GM13977 (cell line): ENCODE results near the gene MRAS.
A peak's percentile ranks its signal among the peaks of the same experiment; 100 is the strongest.
"Not testable (repeated sequence)": the region's sequence is repeated elsewhere in the genome, so short reads cannot be mapped to it uniquely, and the experiment has no call there.

ENCODE experiments used
- DNase-seq: peaks from one replicate; pipeline ENCODE4 v3.0.0; 2012; ENCODE audit warnings: low spot score
- CTCF ChIP-seq: IDR thresholded peaks from 2 replicates; pipeline ENCODE4 v1.5.1; 2012; ENCODE audit warnings: mild to moderate bottlenecking, control low read depth; ENCODE audit not compliant: insufficient read depth; ENCODE audit errors: extremely low read depth, missing control alignments
- in situ Hi-C: fragments of 300-500 bp; cut with MboI; formaldehyde crosslinking; loops from one replicate; pipeline ENCODE4 v1.12.0; 2022; ENCODE audit warnings: low sequenced_read_pairs, low pct_unique_long_range_greater_than_20kb, mixed read lengths, inconsistent platforms; ENCODE audit not compliant: unreplicated experiment

Gene MRAS

GRCh38 chr3:138408751-138409570 is 60.6 kb downstream of the MRAS start:
- TF ChIP-seq CTCF: no peak
- no peak for DNase-seq
- in situ Hi-C loops: no loop called here

GRCh38 chr3:138412821-138413551 is 64.6 kb downstream of the MRAS start:
- in situ Hi-C loops: no loop called here

GRCh38 chr3:138416236-138416635 is 67.9 kb downstream of the MRAS start:
- in situ Hi-C loops, DNase-seq: not testable (repeated sequence)

More at GRCh38 chr3:138412821-138413551, 64.6 kb downstream of the MRAS start:
- DNase-seq: no peak
- no peak for TF ChIP-seq CTCF

GRCh38 chr3:138417559-138417982 is 69.2 kb downstream of the MRAS start:
- peak; percentile 86 for TF ChIP-seq CTCF
- peak; percentile 75 for DNase-seq
- in situ Hi-C loops: no loop called here

GRCh38 chr3:138418601-138419206 is 70.3 kb downstream of the MRAS start:
- no peak for TF ChIP-seq CTCF
- in situ Hi-C loops: no loop called here
- no peak for DNase-seq

- in situ Hi-C loops: no loop called here
- no peak for TF ChIP-seq CTCF
- DNase-seq: no peak
These were observed 74.9 kb downstream of the MRAS start for GRCh38 chr3:138423316-138423715.

GRCh38 chr3:138424323-138424722 is 75.9 kb downstream of the MRAS start:
- in situ Hi-C loops: no loop called here
- TF ChIP-seq CTCF: no peak
- no peak for DNase-seq
